DOHH2 (cell line): ENCODE measurements around the gene TTLL7.

Source experiments
- H3F3A ChIP-seq: fragments of 200-600 bp; sonication (generic), shearing (Covaris generic); 2 replicates; pipeline ENCODE4 v1.6.0; 2016; ENCODE audit warnings: antibody characterized with exemption, mild to moderate bottlenecking; ENCODE audit not compliant: control insufficient read depth, insufficient read depth
- H3K27ac ChIP-seq: fragments of 200-600 bp; sonication (generic); 2 replicates; pipeline ENCODE4 v1.5.1; 2014; ENCODE audit warnings: low read depth, mild to moderate bottlenecking, low read length, moderate library complexity
- H3K27me3 ChIP-seq: fragments of 200-600 bp; sonication (generic); 2 replicates; pipeline ENCODE4 v1.6.1; 2014; ENCODE audit warnings: mild to moderate bottlenecking, low read length, mixed read lengths; ENCODE audit not compliant: control insufficient read depth
- H3K36me3 ChIP-seq: fragments of 200-600 bp; sonication (generic); 2 replicates; pipeline ENCODE4 v1.6.1; 2014; ENCODE audit warnings: mild to moderate bottlenecking, low read length, moderate library complexity, mixed read lengths; ENCODE audit not compliant: control insufficient read depth
- H3K4me1 ChIP-seq: fragments of 200-600 bp; sonication (generic); 2 replicates; pipeline ENCODE4 v1.6.1; 2014; ENCODE audit warnings: mild to moderate bottlenecking, low read length, mixed read lengths; ENCODE audit not compliant: control insufficient read depth
- H3K4me2 ChIP-seq: fragments of 200-600 bp; sonication (generic); 2 replicates; pipeline ENCODE4 v1.6.0; 2014; ENCODE audit warnings: mild to moderate bottlenecking, low read length, moderate library complexity
- H3K4me3 ChIP-seq: fragments of 200-600 bp; sonication (generic); 2 replicates; pipeline ENCODE4 v1.5.1; 2014; ENCODE audit warnings: mild to moderate bottlenecking, low read length, mixed read lengths
- H3K79me2 ChIP-seq: fragments of 200-600 bp; sonication (generic); 2 replicates; pipeline ENCODE4 v1.6.1; 2014; ENCODE audit warnings: mild to moderate bottlenecking, low read length, mixed read lengths; ENCODE audit not compliant: control insufficient read depth
- H3K9me2 ChIP-seq: fragments of 200-600 bp; sonication (generic); replicated peaks from 2 replicates; pipeline ENCODE4 v1.6.1; 2014; ENCODE audit warnings: mild to moderate bottlenecking, low read length, mixed read lengths; ENCODE audit not compliant: control insufficient read depth
- H3K9me3 ChIP-seq: fragments of 200-600 bp; sonication (generic); 2 replicates; pipeline ENCODE4 v1.6.1; 2014; ENCODE audit warnings: antibody characterized with exemption, low read length, mixed read lengths; ENCODE audit not compliant: control insufficient read depth, insufficient read depth
- H4K20me1 ChIP-seq: fragments of 200-600 bp; sonication (generic); 2 replicates; pipeline ENCODE4 v1.6.0; 2014; ENCODE audit warnings: low read depth, mild to moderate bottlenecking, antibody characterized with exemption, low read length, moderate library complexity; ENCODE audit not compliant: control insufficient read depth, insufficient read depth
- EZH2phosphoT487 ChIP-seq: fragments of 200-600 bp; sonication (generic); IDR thresholded peaks from 2 replicates; pipeline ENCODE4 v1.6.1; 2017; ENCODE audit warnings: borderline replicate concordance, mild to moderate bottlenecking, antibody characterized with exemption, low read length, moderate library complexity, mixed read lengths
- TF ChIP-seq, protein P1 (sequence below): fragments of 200-600 bp; sonication (generic); IDR thresholded peaks from one replicate; pipeline ENCODE4 v1.5.1; 2014; ENCODE audit warnings: antibody characterized with exemption, mild to moderate bottlenecking, low read depth, low read length; ENCODE audit not compliant: poor library complexity, severe bottlenecking

TTLL7 gene

GRCh38 chr1:83959824-83960498, 39.0 kb downstream of the TTLL7 start:
- no peaks in the 10 kb centered on the region for H3F3A ChIP-seq
- no peaks in the 10 kb centered on the region for H4K20me1 ChIP-seq
- no peaks in the 10 kb centered on the region for H3K36me3 ChIP-seq
- no peaks in the 10 kb centered on the region for H3K9me2 ChIP-seq
- no peaks in the 10 kb centered on the region for H3K9me3 ChIP-seq
- no peak overlapping the region for H3K4me2 ChIP-seq
- H3K4me3 ChIP-seq: no peak overlapping the region
- H3K27me3 ChIP-seq: no peaks in the 10 kb centered on the region
- no peak for TF ChIP-seq EZH2phosphoT487
- TF ChIP-seq, protein P1, sequence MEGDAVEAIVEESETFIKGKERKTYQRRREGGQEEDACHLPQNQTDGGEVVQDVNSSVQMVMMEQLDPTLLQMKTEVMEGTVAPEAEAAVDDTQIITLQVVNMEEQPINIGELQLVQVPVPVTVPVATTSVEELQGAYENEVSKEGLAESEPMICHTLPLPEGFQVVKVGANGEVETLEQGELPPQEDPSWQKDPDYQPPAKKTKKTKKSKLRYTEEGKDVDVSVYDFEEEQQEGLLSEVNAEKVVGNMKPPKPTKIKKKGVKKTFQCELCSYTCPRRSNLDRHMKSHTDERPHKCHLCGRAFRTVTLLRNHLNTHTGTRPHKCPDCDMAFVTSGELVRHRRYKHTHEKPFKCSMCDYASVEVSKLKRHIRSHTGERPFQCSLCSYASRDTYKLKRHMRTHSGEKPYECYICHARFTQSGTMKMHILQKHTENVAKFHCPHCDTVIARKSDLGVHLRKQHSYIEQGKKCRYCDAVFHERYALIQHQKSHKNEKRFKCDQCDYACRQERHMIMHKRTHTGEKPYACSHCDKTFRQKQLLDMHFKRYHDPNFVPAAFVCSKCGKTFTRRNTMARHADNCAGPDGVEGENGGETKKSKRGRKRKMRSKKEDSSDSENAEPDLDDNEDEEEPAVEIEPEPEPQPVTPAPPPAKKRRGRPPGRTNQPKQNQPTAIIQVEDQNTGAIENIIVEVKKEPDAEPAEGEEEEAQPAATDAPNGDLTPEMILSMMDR: no peak
- H3K4me1 ChIP-seq: no peaks in the 10 kb centered on the region
- H3K27ac ChIP-seq: no peak overlapping the region
- no peaks in the 10 kb centered on the region for H3K79me2 ChIP-seq

- H4K20me1 ChIP-seq: no peaks in the 10 kb centered on the region
- H3K79me2 ChIP-seq: no peaks in the 10 kb centered on the region
- H3K27me3 ChIP-seq: no peaks in the 10 kb centered on the region
- H3K4me2 ChIP-seq: no peak overlapping the region
- no peak overlapping the region for H3K27ac ChIP-seq
- H3K4me3 ChIP-seq: no peak overlapping the region
- no peaks in the 10 kb centered on the region for H3K36me3 ChIP-seq
- no peaks in the 10 kb centered on the region for H3K4me1 ChIP-seq
- no peaks in the 10 kb centered on the region for H3K9me2 ChIP-seq
- TF ChIP-seq, protein P1: no peak
- TF ChIP-seq EZH2phosphoT487: no peak
- no peaks in the 10 kb centered on the region for H3K9me3 ChIP-seq
- H3F3A ChIP-seq: no peaks in the 10 kb centered on the region
These were observed 40.2 kb downstream of the TTLL7 start for GRCh38 chr1:83958704-83959103.

DNA sequence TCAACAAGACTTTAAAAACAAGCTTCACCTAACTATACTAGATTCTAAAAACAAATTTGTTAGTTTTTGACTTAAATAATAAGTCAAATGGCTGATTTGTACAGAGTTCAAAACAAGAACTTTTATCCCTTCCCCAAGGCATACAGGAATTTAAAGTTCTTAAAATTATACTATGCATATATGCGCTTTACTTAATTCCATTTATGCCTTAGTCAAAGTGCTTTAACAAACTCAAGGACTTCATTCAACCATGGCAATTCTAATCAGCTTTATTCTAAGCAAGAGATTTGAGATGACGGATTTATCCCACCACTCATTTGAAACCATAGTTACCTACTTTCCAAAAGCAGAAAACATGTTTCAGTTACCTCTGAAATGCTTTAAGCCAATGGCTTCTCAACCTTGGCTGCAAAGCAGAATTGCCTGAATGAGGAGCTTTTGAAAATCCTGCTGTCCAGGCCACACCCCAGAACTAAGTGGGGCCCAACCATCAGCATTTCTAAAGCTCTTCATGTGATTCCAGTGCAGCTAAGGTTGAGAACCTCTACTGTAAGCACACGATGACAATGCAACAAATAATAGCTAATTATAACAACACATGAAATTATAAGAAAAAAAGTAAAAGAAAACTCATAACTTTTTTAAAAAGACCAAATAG, 44.6 kb downstream of the TTLL7 start:
- Histone ChIP-seq H3K36me3 (no peaks in the 10 kb centered on the region), H3K79me2 (no peaks in the 10 kb centered on the region), H3K4me3 (no peak overlapping the region), H3F3A (no peaks in the 10 kb centered on the region), H3K9me2 (no peaks in the 10 kb centered on the region), H3K9me3 (no peaks in the 10 kb centered on the region), H3K4me1 (no peaks in the 10 kb centered on the region), H4K20me1 (no peaks in the 10 kb centered on the region), H3K27ac (no peak overlapping the region), H3K27me3 (no peaks in the 10 kb centered on the region), H3K4me2 (no peak overlapping the region)
- TF ChIP-seq, protein P1: no peak
- TF ChIP-seq EZH2phosphoT487: no peak
